Measurements from ENCODE around the gene STK11. TPM values are rescaled to one million over a fixed set of nuclear protein-coding genes. Genes with fewer than 3 reads are reported as not detected.

The STK11 gene
- total and polyA plus RNA-seq, 10 donors = 44.0 to 107 (median 74.5) TPM

DNA sequence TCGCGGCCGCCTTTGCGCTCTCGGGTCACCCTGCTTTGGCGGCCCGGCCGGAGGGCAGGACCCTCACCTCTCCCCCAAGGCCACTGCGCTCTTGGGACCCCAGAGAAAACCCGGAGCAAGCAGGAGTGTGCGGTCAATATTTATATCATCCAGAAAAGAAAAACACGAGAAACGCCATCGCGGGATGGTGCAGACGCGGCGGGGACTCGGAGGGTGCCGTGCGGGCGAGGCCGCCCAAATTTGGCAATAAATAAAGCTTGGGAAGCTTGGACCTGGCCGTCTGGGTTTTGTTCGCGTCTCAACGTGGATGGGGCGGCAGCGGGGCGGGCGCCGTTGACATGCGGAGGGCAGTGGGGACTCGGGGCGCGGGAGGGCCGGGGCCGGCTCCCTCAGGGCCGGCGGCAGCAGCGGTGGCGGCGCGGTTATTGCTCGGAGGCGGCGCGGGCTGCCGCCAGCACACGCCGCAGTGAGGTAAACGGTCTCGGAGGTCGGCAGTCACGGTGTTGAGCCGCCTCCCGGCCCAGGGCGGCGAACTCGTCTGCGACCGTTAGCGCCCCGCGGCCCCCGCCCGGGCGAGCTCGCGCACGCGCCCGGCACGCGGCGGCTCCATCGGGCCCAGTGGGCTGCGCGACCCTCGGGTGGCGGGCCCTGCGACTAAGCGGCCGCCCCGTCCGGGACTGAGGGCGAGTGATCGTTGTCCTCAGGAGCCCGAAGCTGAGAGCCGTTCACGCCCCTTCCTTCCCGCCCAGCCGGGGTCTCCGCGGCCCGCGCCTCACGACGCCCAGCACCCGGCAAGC lies 22.8 kb downstream of the STK11 start:
- H3K36me3 ChIP-seq = peaks cover 0 to 54% (median 48%) of the 10 kb centered on the region in 6 donors
- H3K9me3 ChIP-seq = no peaks in the 10 kb centered on the region
- DNase-seq = no peak
- peaks cover 11 to 25% (median 19%) of the 10 kb centered on the region in 6 donors for H3K4me1 ChIP-seq
- no peak overlapping the region for H3K4me3 ChIP-seq
- intact Hi-C loops (cut with DNase I; ENCODE audit: low total_unique reads) = no loop called here
- H3K27me3 ChIP-seq (replicated peaks in 1 of 7) = no peaks in the 10 kb centered on the region
- TF ChIP-seq POLR2AphosphoS5 (IDR thresholded peaks at IDR 0.05) = peak in 1 of 3 donors; percentile 21
- TF ChIP-seq, protein P1, sequence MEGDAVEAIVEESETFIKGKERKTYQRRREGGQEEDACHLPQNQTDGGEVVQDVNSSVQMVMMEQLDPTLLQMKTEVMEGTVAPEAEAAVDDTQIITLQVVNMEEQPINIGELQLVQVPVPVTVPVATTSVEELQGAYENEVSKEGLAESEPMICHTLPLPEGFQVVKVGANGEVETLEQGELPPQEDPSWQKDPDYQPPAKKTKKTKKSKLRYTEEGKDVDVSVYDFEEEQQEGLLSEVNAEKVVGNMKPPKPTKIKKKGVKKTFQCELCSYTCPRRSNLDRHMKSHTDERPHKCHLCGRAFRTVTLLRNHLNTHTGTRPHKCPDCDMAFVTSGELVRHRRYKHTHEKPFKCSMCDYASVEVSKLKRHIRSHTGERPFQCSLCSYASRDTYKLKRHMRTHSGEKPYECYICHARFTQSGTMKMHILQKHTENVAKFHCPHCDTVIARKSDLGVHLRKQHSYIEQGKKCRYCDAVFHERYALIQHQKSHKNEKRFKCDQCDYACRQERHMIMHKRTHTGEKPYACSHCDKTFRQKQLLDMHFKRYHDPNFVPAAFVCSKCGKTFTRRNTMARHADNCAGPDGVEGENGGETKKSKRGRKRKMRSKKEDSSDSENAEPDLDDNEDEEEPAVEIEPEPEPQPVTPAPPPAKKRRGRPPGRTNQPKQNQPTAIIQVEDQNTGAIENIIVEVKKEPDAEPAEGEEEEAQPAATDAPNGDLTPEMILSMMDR (IDR thresholded peaks at IDR 0.05 in 8 of 11, conservative IDR thresholded peaks at IDR 0.05 in 3 of 11) = no peak
- 96 to 98% (median 97%) methylated on average over 51 to 100 of the region's 100 CpGs for WGBS, 5 donors
- no peak overlapping the region for H3K27ac ChIP-seq

DNA sequence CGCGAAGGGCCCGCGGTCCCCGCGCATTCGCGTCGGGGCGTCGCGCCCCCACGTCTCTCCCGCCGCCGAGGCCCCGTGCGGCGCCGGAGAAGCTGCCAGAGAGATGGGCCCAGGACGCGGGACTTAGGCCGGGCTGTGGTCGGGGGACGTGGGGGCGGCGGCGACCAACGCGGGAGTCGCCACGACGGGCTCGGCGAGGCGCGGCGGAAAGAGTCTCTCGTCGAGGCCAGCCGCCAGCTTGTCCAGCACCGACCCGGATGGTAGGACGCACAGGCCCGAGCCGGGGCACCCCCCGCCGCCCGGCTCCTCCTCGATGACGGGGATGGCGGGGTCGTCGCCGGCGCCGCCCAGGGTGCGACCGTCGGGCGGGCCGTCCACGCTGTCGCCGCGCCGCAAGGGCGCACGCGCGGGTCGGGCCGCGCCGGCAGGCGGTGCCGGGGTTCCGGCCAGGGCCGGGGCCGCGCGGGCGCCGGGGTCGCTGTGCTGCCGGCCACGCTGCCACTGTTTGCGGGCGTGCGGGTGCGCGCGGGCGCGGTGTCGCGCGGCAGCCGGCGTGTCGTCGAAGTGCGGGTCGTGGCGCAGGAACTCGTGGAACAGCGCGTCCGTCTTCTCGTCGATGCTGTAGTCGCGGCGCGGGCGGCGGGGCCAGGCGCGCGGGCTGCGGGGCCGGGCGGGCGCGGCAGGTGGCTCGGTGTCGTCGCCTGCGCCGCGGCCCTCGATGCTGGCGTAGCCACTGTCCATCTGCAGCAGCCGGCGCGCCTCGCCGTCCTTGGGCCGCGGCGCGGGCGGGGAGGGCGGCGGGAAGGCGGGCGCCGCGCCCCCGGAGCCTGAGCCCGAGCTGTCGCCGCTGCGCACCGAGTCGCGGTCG lies 23.7 kb downstream of the STK11 start:
- Histone ChIP-seq H3K4me3 (no peak overlapping the region), H3K9me3 (no peaks in the 10 kb centered on the region), H3K4me1 (peaks cover 15 to 27% (median 20%) of the 10 kb centered on the region in 6 donors), H3K27ac (no peak overlapping the region), H3K36me3 (peaks cover 0 to 45% (median 39%) of the 10 kb centered on the region in 6 donors), H3K27me3 (replicated peaks in 1 of 7) (no peaks in the 10 kb centered on the region)
- 94 to 97% (median 97%) methylated on average over 48 to 158 of the region's 158 CpGs for WGBS, 5 donors
- intact Hi-C loops (cut with DNase I; ENCODE audit: low total_unique reads) = no loop called here
- DNase-seq = no peak
- TF ChIP-seq POLR2AphosphoS5 (IDR thresholded peaks at IDR 0.05) = peak in 1 of 3 donors; percentile 5
- TF ChIP-seq, protein P1 (IDR thresholded peaks at IDR 0.05 in 8 of 11, conservative IDR thresholded peaks at IDR 0.05 in 3 of 11) = no peak
- TF ChIP-seq POLR2A (IDR thresholded peaks at IDR 0.05) = no peak

DNA sequence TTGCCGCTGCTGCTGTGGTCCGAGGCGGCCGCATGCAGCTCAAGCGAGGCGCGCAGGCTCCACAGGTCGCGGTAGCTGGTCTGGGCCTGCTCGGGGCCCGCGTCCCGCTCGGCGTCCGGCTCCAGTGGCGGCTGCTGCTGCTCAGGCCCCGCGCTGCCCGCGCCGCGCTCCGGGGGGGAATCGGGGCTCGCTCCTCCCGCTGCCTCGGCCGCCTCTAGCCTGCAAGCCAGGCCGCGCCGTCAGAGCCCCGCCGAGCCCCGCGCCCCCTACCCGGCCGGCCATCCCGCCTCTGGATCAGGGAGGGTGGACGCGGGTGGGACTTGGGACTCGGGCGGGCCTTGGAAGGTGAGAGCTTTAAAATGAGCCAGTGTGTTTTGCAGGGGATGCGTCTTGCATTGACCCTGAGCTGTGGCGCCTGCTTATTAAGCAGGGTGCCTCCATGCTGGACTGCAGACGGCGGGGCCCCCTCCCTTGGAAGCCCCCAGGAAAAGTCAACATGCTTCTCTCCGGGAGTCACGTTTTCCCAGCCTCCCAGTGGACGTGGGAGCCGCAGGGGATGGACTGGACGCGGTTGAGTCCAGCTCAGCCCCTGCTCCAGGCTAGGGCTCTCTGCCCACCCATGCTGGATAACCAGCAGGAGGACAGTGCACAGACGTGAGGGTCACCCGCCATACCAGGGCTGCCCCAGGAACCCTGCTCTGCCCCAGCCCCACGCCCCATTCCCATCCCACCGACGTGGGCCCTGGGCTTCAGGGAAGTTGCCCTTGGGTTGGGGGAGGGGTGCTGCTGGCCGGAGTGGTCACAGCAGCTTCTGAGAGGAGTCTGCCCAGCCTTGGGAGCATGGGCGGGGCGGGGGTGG lies 24.6 kb downstream of the STK11 start:
- peaks cover 0 to 36% (median 31%) of the 10 kb centered on the region in 6 donors for H3K36me3 ChIP-seq
- no peak overlapping the region for H3K27ac ChIP-seq
- no peaks in the 10 kb centered on the region for H3K27me3 ChIP-seq (replicated peaks in 1 of 7)
- H3K4me1 ChIP-seq = peaks cover 15 to 27% (median 20%) of the 10 kb centered on the region in 6 donors
- no peak overlapping the region for H3K4me3 ChIP-seq
- TF ChIP-seq POLR2A (IDR thresholded peaks at IDR 0.05) (no peak), POLR2AphosphoS5 (IDR thresholded peaks at IDR 0.05) (peak in 1 of 3 donors; percentile 55)
- TF ChIP-seq, protein P1 (IDR thresholded peaks at IDR 0.05 in 8 of 11, conservative IDR thresholded peaks at IDR 0.05 in 3 of 11) = no peak
- WGBS, 5 donors = 89 to 96% (median 92%) methylated on average over 20 to 61 of the region's 61 CpGs
- no peak for DNase-seq
- no peaks in the 10 kb centered on the region for H3K9me3 ChIP-seq
- intact Hi-C loops (cut with DNase I; ENCODE audit: low total_unique reads) = no loop called here
